ENCODE results near the gene CRACR2B.

Gene CRACR2B

GRCh38 chr11:855330-855674 lies 27.6 kb downstream of the CRACR2B start:
- no peak for DNase-seq

GRCh38 chr11:855796-856195 lies 28.1 kb downstream of the CRACR2B start:
- DNase-seq = no peak

- DNase-seq = no peak
These were observed 28.7 kb downstream of the CRACR2B start for GRCh38 chr11:856397-856796.

GRCh38 chr11:858053-858761 lies 30.5 kb downstream of the CRACR2B start:
- DNase-seq = no peak

GRCh38 chr11:858762-859339 lies 31.1 kb downstream of the CRACR2B start:
- no peak for DNase-seq

GRCh38 chr11:859394-860131 lies 31.8 kb downstream of the CRACR2B start:
- no peak for DNase-seq

GRCh38 chr11:860234-861104 lies 32.8 kb downstream of the CRACR2B start:
- DNase-seq = no peak

- DNase-seq = no peak
These were observed 33.4 kb downstream of the CRACR2B start for GRCh38 chr11:861105-861479.

GRCh38 chr11:862081-862661 lies 34.5 kb downstream of the CRACR2B start:
- no peak for DNase-seq

- no peak for DNase-seq
These were observed 34.9 kb downstream of the CRACR2B start for GRCh38 chr11:862696-863022.

- DNase-seq = no peak
These were observed 35.5 kb downstream of the CRACR2B start for GRCh38 chr11:863023-863909.

- no peak for DNase-seq
These were observed 36.5 kb downstream of the CRACR2B start for GRCh38 chr11:863910-864827.

GRCh38 chr11:864898-865297 lies 37.2 kb downstream of the CRACR2B start:
- no peak for DNase-seq

GRCh38 chr11:865462-866430 lies 38.0 kb downstream of the CRACR2B start:
- no peak for DNase-seq

- DNase-seq = no peak
These were observed 38.8 kb downstream of the CRACR2B start for GRCh38 chr11:866481-866880.

GRCh38 chr11:867856-868358 lies 40.2 kb downstream of the CRACR2B start:
- no peak for DNase-seq

- no peak for DNase-seq
These were observed 40.7 kb downstream of the CRACR2B start for GRCh38 chr11:868394-868793.

GRCh38 chr11:868802-869201 lies 41.1 kb downstream of the CRACR2B start:
- no peak for DNase-seq

GRCh38 chr11:869399-870126 lies 41.8 kb downstream of the CRACR2B start:
- DNase-seq = no peak

All from CD4-positive, alpha-beta T cell treated with Interleukin-6 for 4 hours (primary cell).